Progenitor cell of endocrine pancreas (in vitro differentiated cells): ENCODE measurements around the gene DCPS. TPM values are rescaled to one million over a fixed set of nuclear protein-coding genes. Genes with fewer than 3 reads are reported as not detected.

Experiments used
- DNase-seq: peaks from one replicate; pipeline ENCODE4 v3.0.0; 2021; ENCODE audit warnings: low spot score; ENCODE audit not compliant: unreplicated experiment
- H3K27ac Mint-ChIP-seq: 2 replicates; pipeline ENCODE4 v1.8.0; 2021; ENCODE audit warnings: mild to moderate bottlenecking, moderate library complexity, mixed read lengths
- H3K27me3 Mint-ChIP-seq: 2 replicates; pipeline ENCODE4 v1.8.0; 2021; ENCODE audit warnings: mixed read lengths
- H3K36me3 Mint-ChIP-seq: 2 replicates; pipeline ENCODE4 v1.8.0; 2022; ENCODE audit warnings: mixed read lengths; ENCODE audit not compliant: insufficient read depth
- H3K4me1 Mint-ChIP-seq: 2 replicates; pipeline ENCODE4 v1.8.0; 2021; ENCODE audit warnings: low read depth, mixed read lengths
- H3K4me3 Mint-ChIP-seq: 2 replicates; pipeline ENCODE4 v1.8.0; 2021; ENCODE audit warnings: low read depth, mild to moderate bottlenecking, moderate library complexity, mixed read lengths
- H3K9me3 Mint-ChIP-seq: 2 replicates; pipeline ENCODE4 v1.8.0; 2021; ENCODE audit warnings: low read depth, mixed read lengths
- CTCF ChIP-seq: fragments of 200-600 bp; sonication (generic); IDR thresholded peaks from one replicate; pipeline ENCODE4 v1.5.0; 2021; ENCODE audit warnings: antibody characterized with exemption, mild to moderate bottlenecking; ENCODE audit not compliant: unreplicated experiment
- total RNA-seq: library from RNA; stranded (reverse); gene quantifications from 2 replicates; pipeline ENCODE4 v1.2.1, GENCODE V29; 2021

DCPS gene
- total RNA-seq, 1 donor from 2014 or later = 17.9 TPM

- peak within 1 kb of the TSS; percentile 99 for H3K27ac Mint-ChIP-seq
- H3K27me3 Mint-ChIP-seq = no peaks in the 10 kb centered on the region
Observed at GRCh38 chr11:126268708-126269579, 34.9 kb upstream of the DCPS start, which contains the start of the genes FOXRED1 and SRPRA. Gene FOXRED1, plus strand, starts transcription at chr11:126269154. Its CDS starts 53 bp downstream, at chr11:126269207. Gene SRPRA, minus strand, starts transcription at chr11:126268895. Its CDS starts 91 bp downstream, at chr11:126268804.

GRCh38 chr11:126277322-126277721 lies 26.5 kb upstream of the DCPS start:
- Mint-ChIP-seq H3K4me3 (no peak overlapping the region), H3K9me3 (no peaks in the 10 kb centered on the region), H3K27me3 (no peaks in the 10 kb centered on the region), H3K27ac (peak overlapping the region; percentile 48), H3K4me1 (peaks cover 26% of the 10 kb centered on the region), H3K36me3 (peaks cover 11% of the 10 kb centered on the region)
- TF ChIP-seq CTCF = no peak
- DNase-seq = no peak

More at GRCh38 chr11:126268708-126269579, 34.9 kb upstream of the DCPS start, which contains the start of the genes FOXRED1 and SRPRA:
- no peak for TF ChIP-seq CTCF
- Mint-ChIP-seq H3K4me3 (peak within 1 kb of the TSS; percentile 96), H3K9me3 (no peaks in the 10 kb centered on the region), H3K4me1 (peaks cover 19% of the 10 kb centered on the region), H3K36me3 (peaks cover 18% of the 10 kb centered on the region)
- peak; percentile 100 for DNase-seq

GRCh38 chr11:126277780-126278179 lies 26.1 kb upstream of the DCPS start:
- Mint-ChIP-seq H3K4me1 (peaks cover 29% of the 10 kb centered on the region), H3K27ac (peak overlapping the region; percentile 62), H3K36me3 (peaks cover 11% of the 10 kb centered on the region), H3K9me3 (no peaks in the 10 kb centered on the region), H3K27me3 (no peaks in the 10 kb centered on the region), H3K4me3 (peak overlapping the region; percentile 22)
- no peak for TF ChIP-seq CTCF
- DNase-seq = peak; percentile 24

GRCh38 chr11:126279191-126279590 lies 24.7 kb upstream of the DCPS start:
- Mint-ChIP-seq H3K27ac (no peak overlapping the region), H3K4me3 (no peak overlapping the region), H3K36me3 (peaks cover 11% of the 10 kb centered on the region), H3K9me3 (no peaks in the 10 kb centered on the region), H3K27me3 (no peaks in the 10 kb centered on the region), H3K4me1 (peaks cover 34% of the 10 kb centered on the region)
- DNase-seq = no peak
- no peak for TF ChIP-seq CTCF

GRCh38 chr11:126280595-126280994 lies 23.3 kb upstream of the DCPS start:
- H3K9me3 Mint-ChIP-seq = no peaks in the 10 kb centered on the region
- peaks cover 9% of the 10 kb centered on the region for H3K36me3 Mint-ChIP-seq
- TF ChIP-seq CTCF = no peak
- peak overlapping the region; percentile 40 for H3K4me3 Mint-ChIP-seq
- peaks cover 36% of the 10 kb centered on the region for H3K4me1 Mint-ChIP-seq
- no peak overlapping the region for H3K27ac Mint-ChIP-seq
- no peak for DNase-seq
- no peaks in the 10 kb centered on the region for H3K27me3 Mint-ChIP-seq
